GM10266 (cell line): ENCODE results near the gene UNC13C.

ENCODE experiments used
- DNase-seq: peaks from one replicate; pipeline ENCODE4 v3.0.0; 2012; ENCODE audit errors: extremely low spot score
- TF ChIP-seq, protein P1 (sequence below): IDR thresholded peaks from 2 replicates; pipeline ENCODE4 v1.5.1; 2012; ENCODE audit warnings: mild to moderate bottlenecking, low read depth; ENCODE audit not compliant: control insufficient read depth, insufficient read depth; ENCODE audit errors: missing control alignments

The UNC13C gene

GRCh38 chr15:54212635-54213034 lies 234.4 kb downstream of the UNC13C start:
- no peak for DNase-seq
- TF ChIP-seq, protein P1, sequence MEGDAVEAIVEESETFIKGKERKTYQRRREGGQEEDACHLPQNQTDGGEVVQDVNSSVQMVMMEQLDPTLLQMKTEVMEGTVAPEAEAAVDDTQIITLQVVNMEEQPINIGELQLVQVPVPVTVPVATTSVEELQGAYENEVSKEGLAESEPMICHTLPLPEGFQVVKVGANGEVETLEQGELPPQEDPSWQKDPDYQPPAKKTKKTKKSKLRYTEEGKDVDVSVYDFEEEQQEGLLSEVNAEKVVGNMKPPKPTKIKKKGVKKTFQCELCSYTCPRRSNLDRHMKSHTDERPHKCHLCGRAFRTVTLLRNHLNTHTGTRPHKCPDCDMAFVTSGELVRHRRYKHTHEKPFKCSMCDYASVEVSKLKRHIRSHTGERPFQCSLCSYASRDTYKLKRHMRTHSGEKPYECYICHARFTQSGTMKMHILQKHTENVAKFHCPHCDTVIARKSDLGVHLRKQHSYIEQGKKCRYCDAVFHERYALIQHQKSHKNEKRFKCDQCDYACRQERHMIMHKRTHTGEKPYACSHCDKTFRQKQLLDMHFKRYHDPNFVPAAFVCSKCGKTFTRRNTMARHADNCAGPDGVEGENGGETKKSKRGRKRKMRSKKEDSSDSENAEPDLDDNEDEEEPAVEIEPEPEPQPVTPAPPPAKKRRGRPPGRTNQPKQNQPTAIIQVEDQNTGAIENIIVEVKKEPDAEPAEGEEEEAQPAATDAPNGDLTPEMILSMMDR: no peak

- no peak for DNase-seq
- TF ChIP-seq, protein P1: no peak
Observed at GRCh38 chr15:54226455-54226854, 248.2 kb downstream of the UNC13C start.

DNA sequence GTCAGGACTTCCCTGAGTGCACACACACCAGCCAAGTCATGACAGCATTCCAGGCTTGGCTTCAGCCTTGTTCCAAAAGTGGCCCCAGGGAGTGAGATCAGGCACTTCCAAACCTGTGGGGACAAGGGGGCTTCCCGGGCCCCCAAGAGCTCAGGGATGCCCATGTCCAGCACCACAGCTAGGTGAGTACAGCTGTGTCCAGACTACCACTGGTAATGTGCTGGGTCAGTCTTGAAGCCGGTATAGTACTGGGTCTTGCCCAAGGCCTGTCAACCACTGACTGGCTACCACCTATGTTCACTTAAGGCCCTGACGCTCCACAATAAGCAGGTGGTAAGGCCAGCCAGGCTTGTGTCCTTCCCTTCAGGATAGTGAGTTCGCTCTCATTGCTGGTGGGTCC lies 249.3 kb downstream of the UNC13C start:
- TF ChIP-seq, protein P1: no peak
- DNase-seq: no peak

- DNase-seq: no peak
- TF ChIP-seq, protein P1: no peak
Observed at GRCh38 chr15:54250326-54250725, 272.1 kb downstream of the UNC13C start.

- no peak for DNase-seq
Observed at GRCh38 chr15:54256190-54256589, 277.9 kb downstream of the UNC13C start.

GRCh38 chr15:54273928-54274327 lies 295.7 kb downstream of the UNC13C start:
- TF ChIP-seq, protein P1: peak; percentile 16
- no peak for DNase-seq

More at GRCh38 chr15:54256190-54256589, 277.9 kb downstream of the UNC13C start:
- TF ChIP-seq, protein P1: no peak

GRCh38 chr15:54277834-54278233 lies 299.6 kb downstream of the UNC13C start:
- DNase-seq: no peak
- TF ChIP-seq, protein P1: no peak

DNA sequence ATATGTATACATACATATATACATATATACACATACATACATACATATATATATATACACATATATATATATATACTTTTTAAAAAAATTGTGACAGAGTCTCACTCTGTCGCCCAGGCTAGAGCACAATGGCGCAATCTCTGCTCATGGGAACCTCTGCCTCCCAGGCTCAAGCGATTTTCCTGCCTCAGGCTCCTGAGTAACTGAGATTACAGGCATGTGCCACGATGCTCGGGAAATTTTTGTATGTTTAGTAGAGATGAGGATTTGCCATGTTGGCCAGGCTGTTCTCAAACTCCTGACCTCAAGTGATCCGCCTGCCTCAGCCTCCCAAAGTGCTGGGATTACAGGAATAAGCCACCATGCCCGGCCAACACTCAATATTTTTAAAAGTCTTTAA lies 302.5 kb downstream of the UNC13C start:
- no peak for DNase-seq
- TF ChIP-seq, protein P1: no peak
